Measurements from ENCODE around the gene URGCP. TPM values are rescaled to one million over a fixed set of nuclear protein-coding genes. Genes with fewer than 3 reads are reported as not detected.

Gene URGCP
- total RNA-seq, 1 donor from 2014 or later = 24.4 TPM

DNA sequence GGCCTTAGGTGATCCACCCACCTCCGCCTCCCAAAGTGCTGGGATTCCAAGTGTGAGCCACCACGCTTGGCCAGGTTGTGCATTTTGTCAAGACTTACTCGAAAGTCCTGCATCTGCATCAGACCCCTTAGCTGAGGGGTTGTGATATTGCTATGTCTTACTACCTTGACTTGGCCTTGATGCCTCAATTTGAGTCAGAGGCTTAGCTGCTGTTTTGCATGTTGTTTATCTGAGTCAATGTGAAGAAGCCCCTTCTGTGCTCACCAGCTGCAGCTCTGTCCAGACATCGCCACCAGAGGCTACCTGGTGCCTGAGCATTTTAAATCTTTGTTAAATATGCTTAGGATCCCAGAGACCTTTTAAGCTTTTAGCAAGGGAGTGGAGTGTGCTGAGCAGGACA, 37.9 kb upstream of the URGCP start:
- H3K9me3 Mint-ChIP-seq (ENCODE audit: low read depth) = no peaks in the 10 kb centered on the region
- H3K27ac Mint-ChIP-seq (ENCODE audit: unreplicated experiment) = no peak overlapping the region
- TF ChIP-seq, protein P1, sequence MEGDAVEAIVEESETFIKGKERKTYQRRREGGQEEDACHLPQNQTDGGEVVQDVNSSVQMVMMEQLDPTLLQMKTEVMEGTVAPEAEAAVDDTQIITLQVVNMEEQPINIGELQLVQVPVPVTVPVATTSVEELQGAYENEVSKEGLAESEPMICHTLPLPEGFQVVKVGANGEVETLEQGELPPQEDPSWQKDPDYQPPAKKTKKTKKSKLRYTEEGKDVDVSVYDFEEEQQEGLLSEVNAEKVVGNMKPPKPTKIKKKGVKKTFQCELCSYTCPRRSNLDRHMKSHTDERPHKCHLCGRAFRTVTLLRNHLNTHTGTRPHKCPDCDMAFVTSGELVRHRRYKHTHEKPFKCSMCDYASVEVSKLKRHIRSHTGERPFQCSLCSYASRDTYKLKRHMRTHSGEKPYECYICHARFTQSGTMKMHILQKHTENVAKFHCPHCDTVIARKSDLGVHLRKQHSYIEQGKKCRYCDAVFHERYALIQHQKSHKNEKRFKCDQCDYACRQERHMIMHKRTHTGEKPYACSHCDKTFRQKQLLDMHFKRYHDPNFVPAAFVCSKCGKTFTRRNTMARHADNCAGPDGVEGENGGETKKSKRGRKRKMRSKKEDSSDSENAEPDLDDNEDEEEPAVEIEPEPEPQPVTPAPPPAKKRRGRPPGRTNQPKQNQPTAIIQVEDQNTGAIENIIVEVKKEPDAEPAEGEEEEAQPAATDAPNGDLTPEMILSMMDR (IDR thresholded peaks at IDR 0.05) = no peak
- H3K4me1 Mint-ChIP-seq (ENCODE audit: low read depth) = no peaks in the 10 kb centered on the region
- no peak for DNase-seq (ENCODE audit: low spot score)
- no peaks in the 10 kb centered on the region for H3K27me3 Mint-ChIP-seq (ENCODE audit: low read depth)
- H3K4me3 Mint-ChIP-seq (ENCODE audit: unreplicated experiment) = no peak overlapping the region
- peaks cover 12% of the 10 kb centered on the region for H3K36me3 Mint-ChIP-seq (ENCODE audit: low read depth)

DNA sequence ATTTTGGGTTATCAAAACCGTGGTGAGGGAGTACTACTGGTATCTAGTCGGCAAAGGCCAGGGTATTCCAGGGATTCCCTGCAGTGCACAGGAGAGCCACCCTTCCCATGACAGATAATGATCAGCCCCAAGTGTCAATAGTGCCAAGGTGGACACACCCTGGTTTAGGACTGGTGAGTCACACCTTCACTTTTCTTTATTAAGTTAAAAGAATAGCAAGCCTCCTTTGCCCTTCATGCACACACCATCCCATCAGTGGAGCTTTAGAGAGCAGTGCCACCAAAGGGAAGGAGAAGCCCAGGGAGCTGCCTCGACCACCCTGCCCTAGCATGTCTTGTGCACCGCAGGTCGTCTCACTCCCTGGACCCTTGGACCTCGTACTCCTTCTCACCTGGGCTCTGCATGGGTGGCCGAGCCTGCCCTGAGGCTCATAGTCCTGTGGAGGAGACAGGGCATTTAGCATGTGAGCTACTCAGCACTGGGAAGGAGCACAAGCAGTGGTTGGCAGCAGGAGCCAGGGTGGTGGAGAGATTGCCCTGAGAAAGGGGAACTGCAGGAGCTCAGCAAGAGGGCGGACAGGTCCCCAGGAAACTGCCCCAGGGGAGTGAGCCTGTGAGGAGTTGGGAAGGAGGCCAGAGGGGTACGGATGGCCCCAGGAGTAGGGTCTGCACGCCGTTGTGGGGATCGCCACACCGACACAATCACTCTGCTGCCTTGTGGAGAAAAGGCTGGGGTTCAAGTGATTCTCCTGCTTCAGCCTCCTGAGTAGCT, 37.2 kb upstream of the URGCP start:
- Mint-ChIP-seq H3K4me1 (ENCODE audit: low read depth) (no peaks in the 10 kb centered on the region), H3K27me3 (ENCODE audit: low read depth) (no peaks in the 10 kb centered on the region), H3K9me3 (ENCODE audit: low read depth) (no peaks in the 10 kb centered on the region), H3K36me3 (ENCODE audit: low read depth) (peaks cover 9% of the 10 kb centered on the region), H3K27ac (ENCODE audit: unreplicated experiment) (no peak overlapping the region), H3K4me3 (ENCODE audit: unreplicated experiment) (no peak overlapping the region)
- TF ChIP-seq, protein P1 (IDR thresholded peaks at IDR 0.05) = no peak
- DNase-seq (ENCODE audit: low spot score) = no peak

DNA sequence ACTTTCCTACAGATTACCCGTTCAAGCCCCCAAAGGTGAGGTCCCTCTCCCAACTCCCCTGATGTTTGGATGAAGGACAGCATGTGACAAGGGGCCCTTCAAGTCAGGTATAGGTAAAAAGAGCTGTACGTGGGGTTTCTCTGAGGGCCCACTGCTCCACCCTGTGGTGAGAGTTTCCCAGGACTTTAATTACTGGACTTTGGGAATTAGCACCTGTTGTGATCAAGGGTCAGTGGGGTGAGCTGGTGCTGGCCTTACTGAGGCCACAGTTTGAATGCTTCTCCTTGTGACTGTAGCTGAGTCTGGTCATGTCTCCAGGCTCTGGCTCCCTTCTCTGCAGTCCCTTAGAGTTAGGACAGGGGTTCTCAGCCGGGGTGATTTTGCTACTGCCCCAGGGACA, 36.6 kb upstream of the URGCP start:
- H3K4me3 Mint-ChIP-seq (ENCODE audit: unreplicated experiment) = no peak overlapping the region
- no peaks in the 10 kb centered on the region for H3K9me3 Mint-ChIP-seq (ENCODE audit: low read depth)
- DNase-seq (ENCODE audit: low spot score) = no peak
- no peaks in the 10 kb centered on the region for H3K4me1 Mint-ChIP-seq (ENCODE audit: low read depth)
- peaks cover 5% of the 10 kb centered on the region for H3K36me3 Mint-ChIP-seq (ENCODE audit: low read depth)
- no peaks in the 10 kb centered on the region for H3K27me3 Mint-ChIP-seq (ENCODE audit: low read depth)
- H3K27ac Mint-ChIP-seq (ENCODE audit: unreplicated experiment) = no peak overlapping the region
- TF ChIP-seq, protein P1 (IDR thresholded peaks at IDR 0.05) = peak; percentile 26

DNA sequence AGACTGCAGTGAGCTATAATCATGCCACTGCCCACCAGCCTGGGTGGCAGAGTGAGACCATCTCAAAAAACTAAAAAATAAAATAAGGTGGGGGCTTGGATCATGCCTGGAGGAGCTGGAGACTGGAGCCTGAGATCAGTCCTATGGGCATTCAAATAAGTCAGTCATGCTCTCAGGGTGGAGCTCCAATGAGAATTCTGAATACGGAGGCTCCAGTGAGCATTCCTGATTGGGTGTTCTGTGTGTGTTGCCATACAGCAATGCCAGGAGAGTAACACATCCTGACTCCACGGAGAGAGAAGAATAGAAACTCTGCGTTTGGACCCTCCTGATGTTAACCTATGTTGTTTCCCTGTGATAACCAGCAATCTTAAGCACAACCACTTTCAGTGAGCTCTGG, 35.9 kb upstream of the URGCP start:
- no peak for DNase-seq (ENCODE audit: low spot score)
- no peaks in the 10 kb centered on the region for H3K27me3 Mint-ChIP-seq (ENCODE audit: low read depth)
- H3K4me1 Mint-ChIP-seq (ENCODE audit: low read depth) = no peaks in the 10 kb centered on the region
- no peak overlapping the region for H3K27ac Mint-ChIP-seq (ENCODE audit: unreplicated experiment)
- TF ChIP-seq, protein P1 (IDR thresholded peaks at IDR 0.05) = no peak
- H3K4me3 Mint-ChIP-seq (ENCODE audit: unreplicated experiment) = no peak overlapping the region
- H3K9me3 Mint-ChIP-seq (ENCODE audit: low read depth) = no peaks in the 10 kb centered on the region
- peaks cover 2% of the 10 kb centered on the region for H3K36me3 Mint-ChIP-seq (ENCODE audit: low read depth)

DNA sequence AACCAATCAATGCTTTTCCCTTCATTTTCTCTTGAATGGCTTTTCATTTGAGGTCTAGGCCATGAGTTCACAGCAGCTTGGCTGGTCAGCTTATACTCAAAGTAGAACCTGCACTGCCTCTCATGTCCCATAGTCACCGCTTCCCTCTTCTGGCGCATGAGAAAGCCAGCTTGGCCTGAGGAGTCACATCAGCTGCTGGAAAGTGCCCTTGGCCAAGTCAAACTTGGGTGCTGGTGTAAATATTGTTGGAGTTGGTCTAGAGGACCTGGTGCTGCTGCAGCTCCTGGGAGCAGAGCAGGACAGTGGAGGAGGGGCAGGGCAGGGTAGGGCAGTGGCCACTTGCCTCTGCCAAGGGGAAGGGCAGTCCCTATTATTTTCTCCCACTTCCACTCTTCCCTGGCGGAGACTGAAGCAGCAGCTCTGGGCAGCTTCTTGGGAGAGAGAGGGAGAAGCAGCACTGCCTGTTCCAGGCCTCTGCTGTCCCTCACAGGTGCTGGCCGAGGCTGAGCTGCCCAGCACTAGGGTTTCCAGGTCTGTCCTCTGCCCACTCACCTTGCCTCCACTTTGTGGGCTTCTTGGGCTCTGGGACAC, 32.6 kb upstream of the URGCP start:
- H3K9me3 Mint-ChIP-seq (ENCODE audit: low read depth) = no peaks in the 10 kb centered on the region
- H3K36me3 Mint-ChIP-seq (ENCODE audit: low read depth) = peaks cover 2% of the 10 kb centered on the region
- H3K27ac Mint-ChIP-seq (ENCODE audit: unreplicated experiment) = no peak overlapping the region
- DNase-seq (ENCODE audit: low spot score) = no peak
- H3K4me3 Mint-ChIP-seq (ENCODE audit: unreplicated experiment) = no peak overlapping the region
- TF ChIP-seq, protein P1 (IDR thresholded peaks at IDR 0.05) = no peak
- no peaks in the 10 kb centered on the region for H3K4me1 Mint-ChIP-seq (ENCODE audit: low read depth)
- H3K27me3 Mint-ChIP-seq (ENCODE audit: low read depth) = no peaks in the 10 kb centered on the region
